ENCODE results near the gene YBX3.
A peak's percentile ranks its signal among the peaks of the same experiment; 100 is the strongest.
"Not testable (repeated sequence)": the region's sequence is repeated elsewhere in the genome, so short reads cannot be mapped to it uniquely, and the experiment has no call there.

The YBX3 gene

GRCh38 chr12:10722905-10723746, at the start of gene YBX3:
TSS of gene YBX3 (minus strand) at chr12:10723323. CDS start at chr12:10723111, 212 bp downstream.
- DNase-seq = peak; percentile 66

- no peak for DNase-seq
These were observed 48.1 kb upstream of the YBX3 start for GRCh38 chr12:10771132-10771733.

GRCh38 chr12:10759657-10760056, 36.5 kb upstream of the YBX3 start:
- DNase-seq = no peak

GRCh38 chr12:10756194-10756593, 33.1 kb upstream of the YBX3 start:
- DNase-seq = no peak

GRCh38 chr12:10753059-10753458, 29.9 kb upstream of the YBX3 start:
- no peak for DNase-seq

GRCh38 chr12:10750385-10750727, 27.2 kb upstream of the YBX3 start:
- DNase-seq = no peak

GRCh38 chr12:10749700-10750384, 26.7 kb upstream of the YBX3 start:
- peak; percentile 80 for DNase-seq

GRCh38 chr12:10747730-10748129, 24.6 kb upstream of the YBX3 start:
- no peak for DNase-seq

- not testable (repeated sequence) for DNase-seq
These were observed 20.3 kb upstream of the YBX3 start for GRCh38 chr12:10743420-10743819.

GRCh38 chr12:10741845-10742244, 18.7 kb upstream of the YBX3 start:
- peak; percentile 79 for DNase-seq

- no peak for DNase-seq
These were observed 17.1 kb upstream of the YBX3 start for GRCh38 chr12:10740182-10740581.

GRCh38 chr12:10739157-10740118, 16.3 kb upstream of the YBX3 start:
- no peak for DNase-seq

- DNase-seq = no peak
These were observed 14.1 kb upstream of the YBX3 start for GRCh38 chr12:10737249-10737648.

- DNase-seq = no peak
These were observed 13.3 kb upstream of the YBX3 start for GRCh38 chr12:10736463-10736862.

- DNase-seq = no peak
These were observed 12.3 kb upstream of the YBX3 start for GRCh38 chr12:10735428-10735827.

- DNase-seq = no peak
These were observed 9.4 kb upstream of the YBX3 start for GRCh38 chr12:10732549-10732948.

GRCh38 chr12:10732066-10732465, 8.9 kb upstream of the YBX3 start:
- DNase-seq = no peak

- DNase-seq = no peak
These were observed 7.4 kb upstream of the YBX3 start for GRCh38 chr12:10730559-10730958.

GRCh38 chr12:10728091-10728490, 5.0 kb upstream of the YBX3 start:
- DNase-seq = no peak

GRCh38 chr12:10726945-10727344, 3.8 kb upstream of the YBX3 start:
- no peak for DNase-seq

GRCh38 chr12:10725003-10725402, 1.9 kb upstream of the YBX3 start:
- DNase-seq = no peak

GRCh38 chr12:10722502-10722904, 620 bp downstream of the YBX3 start:
- no peak for DNase-seq
